H9 (cell line): Measurements from ENCODE around the gene GRWD1. TPM values are rescaled to one million over a fixed set of nuclear protein-coding genes. Genes with fewer than 3 reads are reported as not detected.

Experiments used
- DNase-seq: peaks from one replicate; pipeline ENCODE4 v3.0.0-alpha.2; 2017
- H2AFZ ChIP-seq: one replicate; pipeline ENCODE4 v1.6.1; 2013; ENCODE audit warnings: mild to moderate bottlenecking, low read length, control low read depth, moderate library complexity
- H2AK5ac ChIP-seq: 2 replicates; pipeline ENCODE4 v1.6.1; 2013; ENCODE audit warnings: low read length, control low read depth, mixed read lengths; ENCODE audit not compliant: insufficient read length
- H2BK120ac ChIP-seq: one replicate; pipeline ENCODE4 v1.6.1; 2013; ENCODE audit warnings: low read depth, mild to moderate bottlenecking, low read length, control low read depth, inconsistent platforms; ENCODE audit not compliant: poor library complexity, severe bottlenecking
- H2BK12ac ChIP-seq: 2 replicates; pipeline ENCODE4 v1.6.1; 2013; ENCODE audit warnings: low read length, control low read depth, mixed read lengths, low read depth; ENCODE audit not compliant: insufficient read length
- H2BK15ac ChIP-seq: 2 replicates; pipeline ENCODE4 v1.6.1; 2013; ENCODE audit warnings: low read depth, low read length, control low read depth
- H2BK20ac ChIP-seq: one replicate; pipeline ENCODE4 v1.6.1; 2013; ENCODE audit warnings: low read depth, mild to moderate bottlenecking, low read length, control low read depth, inconsistent platforms; ENCODE audit not compliant: poor library complexity, severe bottlenecking
- H2BK5ac ChIP-seq: 2 replicates; pipeline ENCODE4 v1.6.1; 2013; ENCODE audit warnings: low read length, control low read depth, mixed read lengths; ENCODE audit not compliant: insufficient read length
- H3K14ac ChIP-seq: 2 replicates; pipeline ENCODE4 v1.6.1; 2013; ENCODE audit warnings: low read length, control low read depth; ENCODE audit not compliant: insufficient read depth
- H3K18ac ChIP-seq: 2 replicates; pipeline ENCODE4 v1.6.1; 2013; ENCODE audit warnings: low read depth, mild to moderate bottlenecking, mixed read lengths, low read length, control low read depth; ENCODE audit not compliant: insufficient read length
- H3K23ac ChIP-seq: 2 replicates; pipeline ENCODE4 v1.6.1; 2013; ENCODE audit warnings: low read length, control low read depth, mixed read lengths, low read depth; ENCODE audit not compliant: insufficient read length
- H3K23me2 ChIP-seq: 2 replicates; pipeline ENCODE4 v1.6.1; 2013; ENCODE audit warnings: low read depth, mild to moderate bottlenecking, mixed read lengths, low read length, control low read depth; ENCODE audit not compliant: insufficient read length, poor library complexity, severe bottlenecking
- H3K27ac ChIP-seq: 2 replicates; pipeline ENCODE4 v1.5.1; 2013; ENCODE audit warnings: low read length, control low read depth, mixed read lengths, low read depth; ENCODE audit not compliant: insufficient read length
- H3K27me3 ChIP-seq: 2 replicates; pipeline ENCODE4 v1.6.1; 2013; ENCODE audit warnings: low read length, control low read depth, inconsistent platforms; ENCODE audit not compliant: insufficient read depth
- H3K4ac ChIP-seq: 2 replicates; pipeline ENCODE4 v1.6.1; 2013; ENCODE audit warnings: low read depth, mild to moderate bottlenecking, control low read depth, inconsistent platforms, low read length, moderate library complexity
- H3K4me1 ChIP-seq: 2 replicates; pipeline ENCODE4 v1.6.1; 2013; ENCODE audit warnings: low read length, control low read depth, inconsistent platforms; ENCODE audit not compliant: insufficient read depth
- H3K4me2 ChIP-seq: 2 replicates; pipeline ENCODE4 v1.6.1; 2013; ENCODE audit warnings: low read length, control low read depth, mixed read lengths; ENCODE audit not compliant: insufficient read length, insufficient read depth
- H3K56ac ChIP-seq: 2 replicates; pipeline ENCODE4 v1.6.1; 2013; ENCODE audit warnings: low read depth, mild to moderate bottlenecking, mixed read lengths, low read length, control low read depth; ENCODE audit not compliant: insufficient read length
- H3K79me1 ChIP-seq: 2 replicates; pipeline ENCODE4 v1.6.1; 2013; ENCODE audit warnings: low read depth, mild to moderate bottlenecking, moderate library complexity, low read length, control low read depth, inconsistent platforms; ENCODE audit not compliant: insufficient read depth, poor library complexity, severe bottlenecking
- H3K79me2 ChIP-seq: 2 replicates; pipeline ENCODE4 v1.6.1; 2013; ENCODE audit warnings: low read length, control low read depth, inconsistent platforms; ENCODE audit not compliant: insufficient read depth
- H3K9ac ChIP-seq: 2 replicates; pipeline ENCODE4 v1.6.1; 2013; ENCODE audit warnings: low read length, control low read depth, mixed read lengths; ENCODE audit not compliant: insufficient read length; ENCODE audit errors: extremely low read depth
- H3K9me3 ChIP-seq: one replicate; pipeline ENCODE4 v1.6.1; 2013; ENCODE audit warnings: low read depth, low read length, inconsistent platforms; ENCODE audit not compliant: control insufficient read depth
- H3T11ph ChIP-seq: one replicate; pipeline ENCODE4 v1.6.1; 2013; ENCODE audit warnings: mild to moderate bottlenecking, low read length, control low read depth, inconsistent platforms
- H4K20me1 ChIP-seq: one replicate; pipeline ENCODE4 v1.6.1; 2013; ENCODE audit not compliant: control insufficient read depth, insufficient read length, insufficient read depth
- H4K5ac ChIP-seq: 2 replicates; pipeline ENCODE4 v1.6.1; 2013; ENCODE audit warnings: low read depth, mild to moderate bottlenecking, mixed read lengths, low read length, control low read depth; ENCODE audit not compliant: insufficient read length
- H4K8ac ChIP-seq: replicated peaks from 2 replicates; pipeline ENCODE4 v1.6.1; 2013; ENCODE audit warnings: low read length, control low read depth, mixed read lengths, low read depth; ENCODE audit not compliant: insufficient read length
- H4K91ac ChIP-seq: 2 replicates; pipeline ENCODE4 v1.6.1; 2013; ENCODE audit warnings: low read depth, mild to moderate bottlenecking, moderate library complexity, mixed read lengths, low read length, control low read depth; ENCODE audit not compliant: insufficient read length
- H3K27ac Mint-ChIP-seq, 3 experiments: 2 replicates in 2 of 3; 3 replicates in 1 of 3; pipeline ENCODE4 v1.8.0; 2020 to 2021; ENCODE audit warnings: mixed read lengths in 3 of 3, mild to moderate bottlenecking in 1 of 3, moderate library complexity in 1 of 3
- H3K27me3 Mint-ChIP-seq: 2 replicates; pipeline ENCODE4 v1.8.0; 2021; ENCODE audit warnings: low read depth, mild to moderate bottlenecking, moderate library complexity, mixed read lengths
- H3K36me3 Mint-ChIP-seq, 3 experiments: 2 replicates in 2 of 3; 3 replicates in 1 of 3; pipeline ENCODE4 v1.8.0; 2020 to 2021; ENCODE audit warnings: low read depth in 3 of 3, mixed read lengths in 3 of 3; ENCODE audit not compliant: insufficient read depth in 1 of 3
- H3K4me1 Mint-ChIP-seq, 2 experiments: 2 replicates each; pipeline ENCODE4 v1.8.0; 2020; ENCODE audit warnings: mixed read lengths in 2 of 2
- H3K4me3 Mint-ChIP-seq, 2 experiments: 2 replicates in 1 of 2; 3 replicates in 1 of 2; pipeline ENCODE4 v1.8.0; 2020 to 2021; ENCODE audit warnings: mild to moderate bottlenecking in 2 of 2, mixed read lengths in 2 of 2, moderate library complexity in 1 of 2
- H3K9me3 Mint-ChIP-seq, 2 experiments: 2 replicates in 1 of 2; 3 replicates in 1 of 2; pipeline ENCODE4 v1.8.0; 2020; ENCODE audit warnings: mild to moderate bottlenecking in 2 of 2, mixed read lengths in 2 of 2, moderate library complexity in 1 of 2
- WGBS: extraction: QIAGEN DNeasy Blood & Tissue Kit; methylation state at CpG from one replicate; pipeline ENCODE4 v1.1.7; 2013; ENCODE audit warnings: missing lambda C conversion rate, low lambda C conversion rate, mixed read lengths; ENCODE audit not compliant: insufficient read length; ENCODE audit errors: extremely low coverage; 5-methylcytosine and 5-hydroxymethylcytosine counted together
- total RNA-seq: library from RNA; stranded (reverse); gene quantifications from 2 replicates; pipeline ENCODE4 v1.2.1, GENCODE V29; 2021
- TF ChIP-seq, protein P1 (sequence below): fragments of 200-600 bp; sonication (generic); conservative IDR thresholded peaks from 3 replicates; pipeline ENCODE4 v1.8.0; 2021; ENCODE audit warnings: antibody characterized with exemption, mild to moderate bottlenecking

Gene GRWD1
- total RNA-seq, 1 experiment from 2014 or later = 92.0 TPM

DNA sequence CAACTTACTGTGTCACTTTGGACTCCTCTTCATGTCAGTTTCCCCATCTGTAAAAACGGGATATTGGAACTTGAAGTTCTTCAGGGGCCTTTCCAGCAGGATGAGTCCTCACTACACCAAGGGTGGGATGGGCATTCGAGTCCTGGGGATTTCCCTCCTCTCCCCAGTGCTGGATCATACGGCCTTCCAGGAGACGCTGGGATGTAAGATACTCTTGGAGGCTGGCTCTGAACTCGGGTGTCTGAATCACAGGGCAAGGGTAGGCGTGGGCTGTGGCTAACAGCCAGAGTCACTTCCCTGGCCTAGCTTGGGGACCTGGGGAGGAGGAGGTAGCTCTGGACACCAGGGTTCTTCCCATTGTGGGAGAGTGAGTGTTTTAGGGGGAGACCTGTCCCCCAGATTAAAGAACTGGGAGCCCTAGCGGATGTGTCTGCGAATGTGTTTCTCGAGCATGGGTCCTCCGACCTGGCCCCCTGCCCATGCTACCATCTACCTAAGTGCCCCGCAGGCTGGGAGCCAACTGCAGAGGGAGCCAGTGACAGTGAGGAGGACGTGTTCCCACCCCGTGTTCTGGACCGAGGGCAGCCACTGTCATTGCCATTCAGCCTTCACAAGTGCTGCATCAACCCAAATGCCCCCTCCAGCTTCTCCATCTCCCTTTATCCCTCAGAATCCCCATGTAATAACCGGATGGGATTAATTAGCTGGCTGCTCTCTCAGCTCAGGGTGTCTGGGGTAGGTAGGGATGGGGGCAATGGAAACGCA is 21.0 kb downstream of the GRWD1 start:
- Histone ChIP-seq H2BK15ac (no peak overlapping the region), H3T11ph (no peak overlapping the region), H2BK5ac (no peak overlapping the region), H3K9ac (no peak overlapping the region), H2AK5ac (no peak overlapping the region), H3K9me3 (no peaks in the 10 kb centered on the region), H3K4ac (no peak overlapping the region), H3K14ac (no peak overlapping the region), H2BK120ac (no peak overlapping the region), H3K56ac (no peak overlapping the region), H3K4me2 (no peak overlapping the region), H2BK12ac (no peak overlapping the region), H3K23me2 (no peaks in the 10 kb centered on the region), H2AFZ (no peak overlapping the region), H3K27ac (no peak overlapping the region), H2BK20ac (no peak overlapping the region), H4K20me1 (no peaks in the 10 kb centered on the region), H3K27me3 (no peaks in the 10 kb centered on the region), H4K8ac (no peak overlapping the region), H3K18ac (no peak overlapping the region), H3K79me2 (no peaks in the 10 kb centered on the region; the same call in 1 of the 2 replicates), H3K4me1 (no peaks in the 10 kb centered on the region), H4K91ac (no peak overlapping the region), H4K5ac (no peak overlapping the region), H3K79me1 (peaks cover 2% of the 10 kb centered on the region), H3K23ac (no peak overlapping the region)
- TF ChIP-seq, protein P1, sequence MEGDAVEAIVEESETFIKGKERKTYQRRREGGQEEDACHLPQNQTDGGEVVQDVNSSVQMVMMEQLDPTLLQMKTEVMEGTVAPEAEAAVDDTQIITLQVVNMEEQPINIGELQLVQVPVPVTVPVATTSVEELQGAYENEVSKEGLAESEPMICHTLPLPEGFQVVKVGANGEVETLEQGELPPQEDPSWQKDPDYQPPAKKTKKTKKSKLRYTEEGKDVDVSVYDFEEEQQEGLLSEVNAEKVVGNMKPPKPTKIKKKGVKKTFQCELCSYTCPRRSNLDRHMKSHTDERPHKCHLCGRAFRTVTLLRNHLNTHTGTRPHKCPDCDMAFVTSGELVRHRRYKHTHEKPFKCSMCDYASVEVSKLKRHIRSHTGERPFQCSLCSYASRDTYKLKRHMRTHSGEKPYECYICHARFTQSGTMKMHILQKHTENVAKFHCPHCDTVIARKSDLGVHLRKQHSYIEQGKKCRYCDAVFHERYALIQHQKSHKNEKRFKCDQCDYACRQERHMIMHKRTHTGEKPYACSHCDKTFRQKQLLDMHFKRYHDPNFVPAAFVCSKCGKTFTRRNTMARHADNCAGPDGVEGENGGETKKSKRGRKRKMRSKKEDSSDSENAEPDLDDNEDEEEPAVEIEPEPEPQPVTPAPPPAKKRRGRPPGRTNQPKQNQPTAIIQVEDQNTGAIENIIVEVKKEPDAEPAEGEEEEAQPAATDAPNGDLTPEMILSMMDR = no peak
- H3K9me3 Mint-ChIP-seq = no peaks in the 10 kb centered on the region; a peak in 3 of 5 replicates
- H3K27ac Mint-ChIP-seq = no peak overlapping the region
- H3K27me3 Mint-ChIP-seq = peaks cover 5% of the 10 kb centered on the region
- peaks cover 14 to 26% (median 23%) of the 10 kb centered on the region in 3 experiments for H3K36me3 Mint-ChIP-seq
- peaks cover 8 to 18% of the 10 kb centered on the region in 2 experiments for H3K4me1 Mint-ChIP-seq
- no peak for DNase-seq
- 100% methylated on average over 1 of the region's 16 CpGs for WGBS
- H3K4me3 Mint-ChIP-seq = no peak overlapping the region; a peak in 1 of 5 replicates
